MV-4-11 (cell line): ENCODE results near the gene RNF144A.

Experiments used
- DNase-seq: peaks from one replicate; lab custom pipeline; 2025; lab: John Stamatoyannopoulos, UW

The RNF144A gene

GRCh38 chr2:7022492-7023385, 105.5 kb downstream of the RNF144A start:
- no peak for DNase-seq

- DNase-seq, result no peak
These were observed 106.3 kb downstream of the RNF144A start for GRCh38 chr2:7023542-7023941.

- no peak for DNase-seq
These were observed 107.0 kb downstream of the RNF144A start for GRCh38 chr2:7024261-7024660.

GRCh38 chr2:7025082-7025481, 107.9 kb downstream of the RNF144A start:
- DNase-seq, result no peak

- no peak for DNase-seq
These were observed 109.5 kb downstream of the RNF144A start for GRCh38 chr2:7026742-7027141.

GRCh38 chr2:7027411-7027810, 110.2 kb downstream of the RNF144A start:
- no peak for DNase-seq

GRCh38 chr2:7027956-7028655, 110.9 kb downstream of the RNF144A start:
- DNase-seq, result no peak

GRCh38 chr2:7028846-7029245, 111.6 kb downstream of the RNF144A start:
- peak; percentile 10 for DNase-seq

GRCh38 chr2:7029291-7030059, 112.3 kb downstream of the RNF144A start:
- DNase-seq, result no peak

- DNase-seq, result no peak
These were observed 113.6 kb downstream of the RNF144A start for GRCh38 chr2:7030810-7031209.

GRCh38 chr2:7031547-7032245, 114.5 kb downstream of the RNF144A start:
- peak; percentile 11 for DNase-seq

- no peak for DNase-seq
These were observed 115.2 kb downstream of the RNF144A start for GRCh38 chr2:7032371-7032770.

- DNase-seq, result no peak
These were observed 116.1 kb downstream of the RNF144A start for GRCh38 chr2:7033136-7033960.

- no peak for DNase-seq
These were observed 117.1 kb downstream of the RNF144A start for GRCh38 chr2:7034303-7034702.

GRCh38 chr2:7035884-7036283, 118.7 kb downstream of the RNF144A start:
- DNase-seq, result no peak

GRCh38 chr2:7037340-7038333, 120.4 kb downstream of the RNF144A start:
- peak; percentile 50 for DNase-seq

GRCh38 chr2:7040547-7040946, 123.3 kb downstream of the RNF144A start:
- no peak for DNase-seq

- no peak for DNase-seq
These were observed 124.2 kb downstream of the RNF144A start for GRCh38 chr2:7041421-7041820.

- no peak for DNase-seq
These were observed 126.5 kb downstream of the RNF144A start for GRCh38 chr2:7043690-7044089.
